Mesothelial cell of epicardium (in vitro differentiated cells): ENCODE results near the gene TMEM37. TPM values are rescaled to one million over a fixed set of nuclear protein-coding genes. Genes with fewer than 3 reads are reported as not detected.

ENCODE experiments used
- DNase-seq, 2 experiments: peaks; one replicate each; pipeline ENCODE4 v3.0.0; 2021; ENCODE audit warnings: low spot score in 2 of 2; ENCODE audit not compliant: unreplicated experiment in 2 of 2
- H3K27ac Mint-ChIP-seq: 2 replicates; pipeline ENCODE4 v1.8.0; 2021; ENCODE audit warnings: mixed read lengths
- H3K27me3 Mint-ChIP-seq: 2 replicates; pipeline ENCODE4 v1.8.0; 2021; ENCODE audit warnings: low read depth, mixed read lengths
- H3K36me3 Mint-ChIP-seq: 2 replicates; pipeline ENCODE4 v1.8.0; 2021; ENCODE audit warnings: mixed read lengths
- H3K4me1 Mint-ChIP-seq: 2 replicates; pipeline ENCODE4 v1.8.0; 2021; ENCODE audit warnings: mixed read lengths
- H3K4me3 Mint-ChIP-seq: 2 replicates; pipeline ENCODE4 v1.8.0; 2021; ENCODE audit warnings: mild to moderate bottlenecking, moderate library complexity, mixed read lengths
- H3K9me3 Mint-ChIP-seq: 2 replicates; pipeline ENCODE4 v1.8.0; 2021; ENCODE audit warnings: mixed read lengths
- CTCF ChIP-seq: fragments of 200-600 bp; sonication (generic); IDR thresholded peaks from one replicate; pipeline ENCODE4 v1.5.0; 2021; ENCODE audit warnings: antibody characterized with exemption; ENCODE audit not compliant: unreplicated experiment
- total RNA-seq: library from RNA; stranded (reverse); gene quantifications from 3 replicates; pipeline ENCODE4 v1.2.1, GENCODE V29; 2021

Gene TMEM37
- total RNA-seq, 1 donor from 2014 or later, result 11.9 TPM

GRCh38 chr2:119405151-119405550 lies 26.5 kb upstream of the TMEM37 start:
- no peak for TF ChIP-seq CTCF
- Mint-ChIP-seq H3K4me3 (no peak overlapping the region), H3K27me3 (no peaks in the 10 kb centered on the region), H3K9me3 (peaks cover 6% of the 10 kb centered on the region), H3K36me3 (no peaks in the 10 kb centered on the region), H3K4me1 (no peaks in the 10 kb centered on the region), H3K27ac (no peak overlapping the region)
- DNase-seq, result no peak

GRCh38 chr2:119407430-119408220 lies 24.0 kb upstream of the TMEM37 start:
- H3K27me3 Mint-ChIP-seq, result no peaks in the 10 kb centered on the region
- no peaks in the 10 kb centered on the region for H3K36me3 Mint-ChIP-seq
- peak in 1 of 2 experiments; percentile 70 for DNase-seq
- H3K4me1 Mint-ChIP-seq, result no peaks in the 10 kb centered on the region
- H3K27ac Mint-ChIP-seq, result no peak overlapping the region
- H3K9me3 Mint-ChIP-seq, result peaks cover 20% of the 10 kb centered on the region
- no peak overlapping the region for H3K4me3 Mint-ChIP-seq
- TF ChIP-seq CTCF, result peak; percentile 86

- no peak overlapping the region for H3K4me3 Mint-ChIP-seq
- no peak for TF ChIP-seq CTCF
- no peaks in the 10 kb centered on the region for H3K36me3 Mint-ChIP-seq
- H3K27me3 Mint-ChIP-seq, result no peaks in the 10 kb centered on the region
- DNase-seq, result no peak
- no peak overlapping the region for H3K27ac Mint-ChIP-seq
- H3K9me3 Mint-ChIP-seq, result peaks cover 20% of the 10 kb centered on the region
- H3K4me1 Mint-ChIP-seq, result no peaks in the 10 kb centered on the region
Measured at GRCh38 chr2:119408221-119408619, 23.4 kb upstream of the TMEM37 start.

GRCh38 chr2:119409506-119409905 lies 22.1 kb upstream of the TMEM37 start:
- Mint-ChIP-seq H3K36me3 (no peaks in the 10 kb centered on the region), H3K9me3 (peaks cover 24% of the 10 kb centered on the region), H3K27ac (no peak overlapping the region), H3K27me3 (no peaks in the 10 kb centered on the region), H3K4me1 (no peaks in the 10 kb centered on the region), H3K4me3 (no peak overlapping the region)
- DNase-seq, result no peak
- TF ChIP-seq CTCF, result no peak

- TF ChIP-seq CTCF, result no peak
- Mint-ChIP-seq H3K4me3 (no peak overlapping the region), H3K4me1 (no peaks in the 10 kb centered on the region), H3K36me3 (no peaks in the 10 kb centered on the region), H3K9me3 (peaks cover 28% of the 10 kb centered on the region), H3K27ac (no peak overlapping the region), H3K27me3 (no peaks in the 10 kb centered on the region)
- DNase-seq, result no peak
Measured at GRCh38 chr2:119414894-119415293, 16.8 kb upstream of the TMEM37 start.
